Measurements from ENCODE around the gene BOLA3.

BOLA3 gene

GRCh38 chr2:74149570-74150319 lies 2.0 kb upstream of the BOLA3 start:
- no peak for DNase-seq (ENCODE audit: low read depth)
- no peak for TF ChIP-seq CTCF (IDR thresholded peaks at IDR 0.05; ENCODE audit: control insufficient read depth, insufficient read depth, low read depth, low read length, missing control alignments)

DNA sequence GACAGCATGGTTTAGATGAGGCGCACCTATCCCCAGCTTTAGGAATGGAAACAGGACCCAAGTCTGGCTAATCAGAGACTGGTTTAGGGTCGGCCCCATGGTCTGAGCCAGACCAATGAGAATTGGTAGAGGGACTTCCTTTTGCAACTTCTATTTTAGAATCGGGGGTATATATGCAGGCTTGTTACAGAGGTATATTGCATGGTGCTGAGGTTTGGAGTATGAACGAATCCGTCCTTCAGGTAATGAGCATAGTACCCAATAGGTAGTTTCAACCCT lies 1.5 kb upstream of the BOLA3 start:
- DNase-seq (ENCODE audit: low read depth): no peak
- TF ChIP-seq CTCF (IDR thresholded peaks at IDR 0.05; ENCODE audit: control insufficient read depth, insufficient read depth, low read depth, low read length, missing control alignments): no peak
- H3K4me3 ChIP-seq (ENCODE audit: control insufficient read depth, low read depth, low read length): no peak overlapping the region

More at GRCh38 chr2:74149570-74150319, 2.0 kb upstream of the BOLA3 start:
- H3K4me3 ChIP-seq (ENCODE audit: control insufficient read depth, low read depth, low read length): no peak overlapping the region

- no peak for TF ChIP-seq CTCF (IDR thresholded peaks at IDR 0.05; ENCODE audit: control insufficient read depth, insufficient read depth, low read depth, low read length, missing control alignments)
- DNase-seq (ENCODE audit: low read depth): no peak
- peak overlapping the region; percentile 79 for H3K4me3 ChIP-seq (ENCODE audit: control insufficient read depth, low read depth, low read length)
Measured at GRCh38 chr2:74148457-74149246, 940 bp upstream of the BOLA3 start.

DNA sequence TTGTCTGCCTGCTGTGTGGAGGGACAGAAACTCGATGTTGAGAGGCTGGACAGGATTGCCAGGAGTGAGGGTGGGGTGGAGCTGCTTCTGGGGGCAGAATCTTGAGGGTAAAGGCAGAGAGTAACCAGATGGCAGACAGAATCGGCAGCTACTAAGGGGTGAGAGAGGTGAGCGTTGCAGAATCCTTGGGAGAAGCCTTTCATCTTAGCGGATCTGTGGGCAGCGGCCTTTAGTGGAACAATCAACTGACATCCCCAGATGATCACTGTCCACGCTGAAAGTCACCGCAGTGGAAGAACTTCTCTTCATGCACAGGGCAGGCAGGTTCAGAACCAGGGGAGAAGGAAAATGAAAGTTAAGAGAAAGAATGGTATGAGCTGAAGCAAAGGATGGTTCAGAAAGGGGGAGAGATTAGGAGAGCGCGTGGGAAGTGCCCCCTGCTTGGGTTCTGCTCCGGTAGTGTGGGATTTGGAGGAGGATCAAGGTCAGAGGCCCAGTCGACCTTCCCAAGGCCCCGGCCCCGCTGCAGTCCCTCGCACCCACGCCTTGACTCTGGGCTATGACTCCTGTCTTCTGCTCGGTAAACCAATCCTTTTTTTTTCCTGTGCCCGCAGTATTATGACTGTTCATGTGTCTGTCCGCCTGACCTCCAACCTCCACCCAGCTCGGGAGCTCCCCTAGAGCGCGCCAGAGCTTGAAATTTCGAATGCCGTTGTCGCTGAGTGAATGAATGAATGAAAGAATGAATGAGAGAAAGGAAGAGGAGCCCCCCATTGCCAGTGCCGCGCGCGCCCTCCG lies 584 bp downstream of the BOLA3 start:
- TF ChIP-seq CTCF (IDR thresholded peaks at IDR 0.05; ENCODE audit: control insufficient read depth, insufficient read depth, low read depth, low read length, missing control alignments): no peak
- peak overlapping the region; percentile 79 for H3K4me3 ChIP-seq (ENCODE audit: control insufficient read depth, low read depth, low read length)
- no peak for DNase-seq (ENCODE audit: low read depth)

DNA sequence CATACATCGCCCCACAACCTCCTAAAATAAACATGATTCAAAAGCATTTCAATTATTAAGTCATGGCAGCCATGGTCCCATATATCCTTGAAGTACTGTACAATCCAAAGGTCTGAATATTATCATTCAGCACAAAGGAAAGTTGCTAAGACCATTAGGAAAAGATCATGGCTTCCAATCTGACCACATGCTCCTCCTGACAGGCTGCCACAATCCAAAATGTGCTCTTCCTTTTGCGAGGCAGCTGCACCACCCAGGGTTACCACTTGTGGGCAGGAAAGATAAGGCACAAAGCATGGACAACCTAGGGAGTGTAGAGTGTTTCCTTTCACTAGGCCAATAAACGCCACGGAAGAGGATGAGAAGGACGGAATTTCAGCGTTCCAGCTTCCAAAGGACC lies 5.4 kb downstream of the BOLA3 start:
- no peak for TF ChIP-seq CTCF (IDR thresholded peaks at IDR 0.05; ENCODE audit: control insufficient read depth, insufficient read depth, low read depth, low read length, missing control alignments)
- no peak overlapping the region for H3K4me3 ChIP-seq (ENCODE audit: control insufficient read depth, low read depth, low read length)
- DNase-seq (ENCODE audit: low read depth): no peak

DNA sequence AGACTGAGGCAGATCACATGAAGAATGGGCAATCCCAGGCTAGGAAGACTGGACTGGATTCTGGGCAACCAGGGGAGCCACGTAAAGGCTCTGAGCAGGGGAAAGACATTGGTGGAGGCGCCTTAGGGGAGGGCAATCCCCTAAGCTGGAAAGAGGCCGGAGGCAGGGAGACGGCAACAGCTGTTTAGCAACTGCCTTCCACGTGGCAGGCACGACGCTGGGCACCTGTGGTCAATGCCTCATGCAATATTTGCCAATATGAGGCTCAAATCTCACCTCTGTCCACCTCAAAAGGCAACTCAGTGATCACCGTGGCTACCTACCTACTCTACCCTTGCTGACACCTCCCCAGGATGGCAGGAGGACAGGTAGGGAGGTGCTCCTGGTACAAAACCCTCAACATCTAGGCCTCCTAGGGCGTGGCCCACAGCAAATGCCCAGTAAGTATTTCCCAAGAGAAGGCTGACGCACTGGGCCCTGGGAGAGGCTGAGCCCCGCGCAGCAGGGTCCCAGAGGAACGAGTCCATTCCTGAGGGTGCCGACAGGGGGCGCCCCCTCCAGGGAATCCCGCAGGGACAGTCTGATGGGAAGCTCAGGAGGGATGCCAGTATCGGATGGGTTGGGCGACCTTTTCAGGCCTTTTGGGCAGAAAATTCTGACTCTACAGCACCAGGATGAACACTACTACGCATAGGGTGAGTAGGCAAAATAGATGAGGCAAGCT lies 8.9 kb downstream of the BOLA3 start:
- H3K4me3 ChIP-seq (ENCODE audit: control insufficient read depth, low read depth, low read length): no peak overlapping the region
- no peak for DNase-seq (ENCODE audit: low read depth)
- TF ChIP-seq CTCF (IDR thresholded peaks at IDR 0.05; ENCODE audit: control insufficient read depth, insufficient read depth, low read depth, low read length, missing control alignments): peak; percentile 10
